Measurements from ENCODE around the gene SNRK.

SNRK gene

DNA sequence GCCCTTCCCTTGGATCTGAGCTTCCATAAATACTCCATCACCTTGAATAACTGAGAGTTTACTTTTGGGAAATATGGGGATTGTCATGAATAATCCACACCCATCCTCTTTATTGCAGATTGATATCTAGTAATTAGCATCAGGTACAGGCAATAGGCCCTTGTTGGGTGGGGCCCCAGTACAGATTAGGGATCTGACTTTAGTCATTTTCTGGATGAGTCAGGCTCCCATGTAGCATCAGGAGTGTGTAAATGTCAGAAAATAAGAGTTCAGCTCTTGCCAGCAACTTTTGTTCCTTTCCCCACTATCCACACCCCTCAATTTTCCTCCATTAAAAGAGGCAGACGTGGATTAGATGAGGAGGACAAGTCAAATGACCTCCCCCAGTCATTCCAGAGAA is 17.7 kb upstream of the SNRK start:
- no peak for DNase-seq (ENCODE audit: low read depth)

DNA sequence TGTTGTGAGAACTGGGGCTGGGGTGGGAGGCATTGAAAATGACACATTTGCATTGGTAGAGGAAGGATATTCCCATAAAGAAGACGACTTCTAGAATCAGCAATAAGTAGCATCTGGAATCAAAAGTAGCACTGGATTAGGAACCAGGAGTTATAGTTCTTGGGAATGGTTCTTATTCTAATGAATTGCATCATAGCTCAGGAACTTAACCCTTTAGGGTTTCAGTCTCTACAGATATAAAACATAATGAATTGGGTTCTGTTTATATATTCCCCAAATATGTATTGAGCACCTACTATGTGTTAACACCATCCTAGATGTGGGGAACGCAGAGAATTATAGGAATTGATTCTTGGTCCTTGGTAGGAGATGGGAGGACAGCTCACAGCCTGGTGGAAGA is 16.3 kb upstream of the SNRK start:
- DNase-seq (ENCODE audit: low read depth), result no peak

DNA sequence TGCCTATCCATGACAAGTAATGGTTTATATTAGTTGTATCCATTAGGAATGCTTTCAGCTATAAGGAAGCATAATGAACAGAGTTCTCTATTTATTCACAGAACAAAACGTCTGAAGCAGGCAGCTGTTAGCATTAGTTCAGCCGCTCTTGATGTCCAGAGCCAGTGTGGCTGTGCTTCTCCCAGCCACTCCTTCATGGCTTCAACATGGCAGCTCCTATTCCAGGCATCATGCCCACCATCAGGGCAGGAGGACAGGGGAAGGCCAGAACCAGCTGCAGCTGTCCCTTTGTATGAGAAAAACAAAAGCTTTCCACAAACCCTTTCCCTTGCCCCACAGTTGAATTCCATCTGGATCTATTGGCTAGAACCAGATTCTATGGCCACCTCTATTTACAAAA is 12.9 kb upstream of the SNRK start:
- no peak for DNase-seq (ENCODE audit: low read depth)

DNA sequence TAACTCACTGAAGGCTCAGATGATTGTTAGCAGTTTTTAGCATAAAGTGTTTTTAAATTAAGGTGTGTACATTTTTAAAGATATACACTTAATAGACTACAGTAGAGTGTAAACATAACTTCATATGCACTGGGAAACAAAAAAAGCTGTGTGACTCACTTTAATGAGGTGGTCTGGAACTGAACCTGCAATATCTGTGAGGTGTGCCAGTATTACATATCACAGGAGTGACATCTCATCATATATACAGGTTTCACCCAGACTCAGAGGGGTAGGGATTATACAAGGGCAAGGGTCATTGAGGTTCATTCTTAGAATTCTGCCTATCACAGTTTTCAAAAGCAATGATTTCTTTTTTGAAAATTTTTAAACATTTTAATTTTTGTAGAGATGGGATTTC is 7.3 kb upstream of the SNRK start:
- no peak for DNase-seq (ENCODE audit: low read depth)

DNA sequence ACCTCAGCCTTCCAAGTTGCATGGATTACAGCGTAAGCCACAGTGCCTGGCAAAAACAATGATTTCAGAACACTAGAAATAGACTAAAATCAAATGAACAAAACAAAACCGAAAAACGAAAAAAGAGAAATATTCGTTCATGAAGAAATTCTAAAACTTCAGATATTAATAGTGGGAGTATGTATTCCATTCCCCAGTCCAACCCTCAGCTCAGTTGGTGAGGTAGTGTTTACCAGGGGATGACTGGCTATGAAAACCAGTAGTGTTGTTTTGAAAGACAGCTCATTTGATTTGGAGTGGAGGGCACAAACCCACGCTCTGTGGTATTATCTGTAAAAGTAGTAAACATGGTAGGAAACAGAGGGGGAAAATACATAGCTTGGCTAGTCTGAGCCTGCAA is 6.8 kb upstream of the SNRK start:
- DNase-seq (ENCODE audit: low read depth), result no peak

DNA sequence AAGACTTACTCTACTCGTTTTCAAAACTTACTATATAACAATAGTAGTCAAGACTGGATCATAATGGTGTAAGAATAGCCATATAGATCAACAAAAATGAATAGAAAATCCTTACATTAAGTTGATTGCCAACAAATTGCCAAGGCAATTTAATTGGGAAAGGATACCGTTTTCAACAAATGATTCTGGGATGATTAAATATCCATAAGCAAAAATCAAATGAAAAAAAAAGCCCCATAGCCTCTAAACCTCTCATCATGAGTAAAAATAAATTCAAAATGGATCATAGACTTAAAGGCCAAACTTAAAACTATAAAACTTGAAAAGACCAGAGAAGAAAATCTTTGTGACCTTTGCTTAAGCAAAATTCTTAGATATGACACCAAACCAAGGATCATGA is 5.3 kb upstream of the SNRK start:
- DNase-seq (ENCODE audit: low read depth), result no peak

DNA sequence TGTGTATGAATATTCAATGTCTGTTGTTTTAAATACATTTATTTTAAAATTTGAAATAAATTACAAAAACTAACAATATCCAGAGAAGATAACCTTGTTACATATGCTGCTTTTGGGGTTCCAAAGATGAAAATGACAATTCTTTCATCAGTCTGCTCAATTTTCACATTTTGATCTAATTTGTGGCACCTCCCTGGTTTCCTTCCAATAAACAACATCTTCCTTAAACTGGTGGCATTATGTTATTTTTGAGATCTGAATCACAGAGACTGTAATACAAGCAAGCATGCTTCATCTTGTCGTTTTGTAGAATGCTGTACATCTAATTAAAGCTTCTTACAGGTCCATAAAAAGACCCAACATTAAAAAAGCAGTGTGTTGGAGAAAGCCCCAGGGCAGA is 2.2 kb upstream of the SNRK start:
- no peak for DNase-seq (ENCODE audit: low read depth)

DNA sequence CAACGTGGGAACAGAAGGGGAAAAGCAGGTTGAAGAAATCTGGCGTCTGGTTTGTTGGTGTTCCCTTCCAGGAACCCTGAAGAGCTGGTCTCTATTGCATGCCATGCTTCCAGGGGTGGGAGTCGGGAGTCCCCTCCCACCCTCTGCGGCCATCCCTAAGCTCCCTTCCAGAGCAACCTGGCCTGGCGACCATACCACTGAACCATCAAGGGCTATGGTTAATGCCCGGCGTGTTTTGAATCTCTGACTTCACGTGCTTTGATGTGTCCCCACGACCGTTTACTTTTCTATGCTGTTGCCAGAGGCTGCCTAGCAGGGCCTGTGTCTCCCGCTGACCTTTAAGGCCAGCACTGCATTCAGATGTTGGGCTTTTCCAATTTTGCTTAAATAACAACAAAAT is 696 bp upstream of the SNRK start:
- no peak for DNase-seq (ENCODE audit: low read depth)

DNA sequence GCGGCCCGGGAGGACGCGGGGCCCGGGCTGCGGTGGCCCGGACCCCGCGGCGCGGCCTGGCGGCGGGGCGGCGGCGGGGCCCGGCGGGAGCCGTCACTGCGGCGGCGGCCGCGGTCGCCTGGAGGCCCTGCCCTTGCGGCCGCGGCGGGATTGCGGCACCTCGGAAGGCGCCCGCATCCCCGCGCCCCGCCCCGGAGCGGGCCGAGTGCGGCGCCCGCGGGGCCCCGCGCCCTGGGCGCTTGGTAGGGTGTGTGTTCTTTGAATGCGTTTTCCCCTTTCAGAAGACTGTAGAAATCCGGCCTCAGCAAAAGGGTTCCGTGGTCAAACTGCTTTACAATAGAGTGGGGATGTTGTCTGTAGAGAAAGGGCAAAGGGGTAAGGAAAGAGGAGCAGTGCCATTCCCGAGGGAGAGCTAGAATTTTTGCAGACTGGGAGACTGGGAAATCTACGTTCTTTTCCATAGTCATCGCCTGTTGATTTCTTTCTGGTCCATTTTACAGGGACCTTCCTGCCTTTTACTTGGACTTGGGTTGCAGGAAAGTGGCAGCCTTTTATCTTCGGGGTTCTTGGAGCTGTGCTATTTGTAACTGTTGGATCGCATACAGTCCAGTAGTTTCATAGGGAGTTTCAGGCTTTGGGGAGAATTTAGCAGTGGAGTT is 630 bp downstream of the SNRK start:
- peak; percentile 23 for DNase-seq (ENCODE audit: low read depth)

DNA sequence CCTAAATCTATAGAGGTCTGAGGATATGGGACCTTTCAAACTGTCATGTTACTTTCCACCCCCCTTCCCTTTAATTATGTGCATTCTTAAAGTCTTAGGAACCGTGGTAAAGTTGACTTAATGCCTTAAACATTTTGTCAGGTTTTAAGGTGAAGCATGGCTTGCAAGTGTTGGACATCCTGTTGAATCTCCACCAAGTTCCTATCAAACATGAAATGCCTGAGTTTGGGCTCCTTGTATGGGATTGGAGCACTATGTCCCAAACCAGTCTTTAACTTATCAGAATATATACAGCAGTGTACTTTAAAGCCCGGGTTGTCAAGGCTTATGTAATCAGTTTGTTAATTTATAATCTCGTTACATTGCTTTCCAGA is 1.1 kb downstream of the SNRK start:
- DNase-seq (ENCODE audit: low read depth), result no peak

DNA sequence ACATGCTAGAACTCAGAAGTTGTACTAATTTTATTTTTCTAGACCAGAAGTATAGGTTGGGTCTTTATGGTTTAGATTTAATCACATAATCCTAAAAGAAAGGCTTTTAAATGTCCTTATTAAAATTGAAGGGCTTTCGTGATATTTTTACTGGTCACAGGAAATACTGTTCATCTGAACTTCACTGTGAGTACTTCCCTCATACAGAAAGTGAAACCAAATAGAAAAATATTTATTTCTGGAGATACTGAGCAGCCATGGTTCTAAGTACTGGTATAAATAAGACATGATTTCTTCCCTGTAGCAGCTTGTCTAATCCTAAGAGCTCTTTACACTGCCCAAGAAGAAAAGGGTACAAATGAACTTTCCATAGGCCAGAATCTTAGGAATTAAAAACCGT is 2.0 kb downstream of the SNRK start:
- DNase-seq (ENCODE audit: low read depth), result peak; percentile 62

DNA sequence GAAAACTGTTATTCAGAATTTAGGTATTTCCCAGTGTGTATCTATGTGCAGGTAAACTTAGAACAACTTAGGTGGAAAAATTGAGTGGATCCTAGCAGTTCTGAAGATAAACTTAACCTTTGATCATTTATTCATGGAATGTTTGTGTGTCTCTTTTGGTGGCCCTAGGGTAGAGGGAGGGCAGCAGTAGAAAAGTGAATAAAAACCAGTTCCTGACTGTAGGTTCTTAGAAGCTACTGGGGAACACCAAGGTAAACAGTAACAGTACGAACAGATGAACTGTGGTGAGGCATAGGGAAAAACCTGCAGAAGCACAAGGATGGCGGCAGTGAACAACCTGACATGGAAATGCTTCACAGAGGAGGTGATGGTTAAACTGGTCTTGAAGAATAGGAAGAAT is 2.5 kb downstream of the SNRK start:
- DNase-seq (ENCODE audit: low read depth), result no peak

DNA sequence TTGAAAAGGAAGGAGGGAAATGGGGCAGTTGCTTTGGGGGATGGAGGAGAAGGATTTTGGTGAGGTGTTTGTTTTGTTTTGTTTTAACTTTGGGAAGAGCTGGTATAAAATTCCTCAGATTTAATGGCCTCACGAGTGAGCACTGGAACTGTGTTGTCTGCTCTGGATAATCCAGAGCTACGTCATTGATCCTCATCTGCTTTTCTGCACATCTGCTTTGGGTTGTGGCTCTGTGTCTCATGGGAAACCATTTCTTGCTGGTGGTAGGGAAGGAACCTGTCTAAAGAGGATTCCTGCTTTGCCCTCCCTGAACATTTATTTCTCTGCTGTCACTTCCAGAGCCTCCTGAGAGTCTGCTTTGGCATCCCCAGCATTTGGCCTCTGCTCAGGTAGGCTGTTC is 3.1 kb downstream of the SNRK start:
- no peak for DNase-seq (ENCODE audit: low read depth)

DNA sequence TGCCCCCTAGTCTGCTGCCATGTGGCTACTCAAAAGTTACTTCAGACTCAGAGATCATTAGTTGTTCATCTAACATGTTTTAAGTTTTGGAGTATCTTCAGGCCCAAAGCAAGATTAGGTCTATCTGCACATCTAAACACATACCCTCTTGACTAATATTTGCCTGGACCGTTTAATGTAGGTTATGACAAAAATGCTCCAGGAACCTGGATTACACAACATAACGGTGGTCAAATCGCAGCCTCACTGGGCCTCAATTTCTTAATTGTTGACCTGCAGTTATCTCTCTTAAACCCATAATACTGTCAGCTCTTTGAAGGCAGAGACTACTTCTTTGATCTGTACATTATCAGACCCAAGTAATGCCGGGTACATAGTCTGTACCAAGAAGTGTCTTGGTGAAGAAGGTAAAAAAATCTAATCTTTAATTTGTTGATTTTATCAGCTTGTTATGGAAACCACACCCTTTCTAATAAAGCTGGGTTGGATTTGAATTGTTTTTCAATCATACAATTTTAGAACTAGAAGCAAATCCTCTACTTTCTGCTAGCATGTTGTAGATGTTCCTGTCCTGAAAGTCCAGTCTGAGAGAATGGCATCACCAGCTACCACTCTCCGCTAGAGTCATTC is 3.6 kb downstream of the SNRK start:
- DNase-seq (ENCODE audit: low read depth), result peak; percentile 28

DNA sequence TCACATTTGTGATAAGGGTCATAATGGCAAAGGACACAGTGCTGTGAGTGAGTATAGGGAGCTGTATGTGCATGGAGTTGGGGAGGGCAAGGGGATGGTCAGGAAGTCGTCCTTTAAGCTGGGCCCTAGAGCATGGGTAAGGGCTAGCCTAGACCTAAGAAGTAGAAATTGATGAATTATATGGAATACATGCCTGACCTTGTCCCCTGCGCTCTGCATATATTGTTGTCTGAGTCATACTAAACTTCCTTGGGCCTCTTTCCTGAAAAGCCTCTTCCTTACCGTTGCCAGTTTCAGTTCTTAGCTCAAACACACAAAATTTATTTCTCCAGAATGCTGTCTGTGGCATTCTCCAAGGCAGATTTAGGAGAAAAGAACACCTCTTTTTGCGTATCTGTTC is 4.6 kb downstream of the SNRK start:
- peak; percentile 51 for DNase-seq (ENCODE audit: low read depth)

DNA sequence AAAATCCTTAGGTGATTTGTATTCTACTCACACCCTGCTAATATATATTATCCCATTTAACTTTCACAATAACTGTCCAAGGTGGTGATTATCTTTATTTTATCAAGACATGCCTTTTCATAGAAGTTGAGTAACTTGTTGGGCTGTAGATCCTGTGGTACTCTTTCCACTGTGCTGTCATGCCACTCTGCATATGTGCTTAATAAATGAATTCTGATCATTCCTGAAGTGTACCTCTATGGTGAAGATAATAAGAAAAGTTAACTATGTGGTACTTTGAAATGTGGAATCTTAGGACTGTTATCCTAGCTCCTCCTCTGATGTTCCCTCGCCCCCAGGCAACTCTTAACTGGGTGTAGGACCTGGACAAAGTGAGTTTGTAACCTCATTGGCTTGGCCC is 5.2 kb downstream of the SNRK start:
- peak; percentile 27 for DNase-seq (ENCODE audit: low read depth)

DNA sequence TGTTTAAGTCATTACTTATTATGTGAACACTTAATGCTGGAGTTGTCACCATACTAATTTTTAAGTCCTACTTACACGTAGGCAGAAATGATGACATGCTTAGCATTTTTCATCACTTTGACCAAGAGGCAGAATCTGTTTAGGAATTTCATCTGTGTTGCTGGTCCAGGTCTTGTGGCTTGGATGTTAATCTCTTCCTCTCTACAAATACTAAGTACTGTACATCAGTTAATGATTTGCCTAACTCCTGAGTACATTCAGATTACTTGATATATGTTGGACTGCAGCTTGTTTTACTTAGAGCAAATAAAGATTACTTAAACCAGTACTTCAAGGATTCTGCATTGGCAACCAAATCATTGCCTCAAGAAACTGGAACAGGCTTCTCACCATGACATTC is 8.6 kb downstream of the SNRK start:
- peak; percentile 31 for DNase-seq (ENCODE audit: low read depth)

DNA sequence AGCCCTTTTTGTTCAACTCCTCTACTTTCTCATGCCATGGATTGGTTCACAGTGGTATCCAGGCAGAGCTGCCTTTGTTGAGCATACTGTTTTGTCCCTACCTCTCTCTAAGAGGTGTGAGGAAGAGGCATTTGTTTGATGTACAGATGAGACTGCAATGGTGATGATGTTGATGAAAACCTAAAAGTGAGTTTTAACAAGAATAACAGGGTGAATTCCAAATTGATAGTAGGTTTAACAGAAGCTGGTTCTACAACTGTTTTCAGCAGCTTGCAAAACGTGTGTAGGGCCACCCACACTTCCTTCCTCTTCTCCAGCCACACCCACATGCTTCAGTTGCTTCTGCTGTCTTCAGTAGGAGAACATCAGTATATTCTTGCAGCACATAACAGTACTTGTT is 10.2 kb downstream of the SNRK start:
- peak; percentile 60 for DNase-seq (ENCODE audit: low read depth)

DNA sequence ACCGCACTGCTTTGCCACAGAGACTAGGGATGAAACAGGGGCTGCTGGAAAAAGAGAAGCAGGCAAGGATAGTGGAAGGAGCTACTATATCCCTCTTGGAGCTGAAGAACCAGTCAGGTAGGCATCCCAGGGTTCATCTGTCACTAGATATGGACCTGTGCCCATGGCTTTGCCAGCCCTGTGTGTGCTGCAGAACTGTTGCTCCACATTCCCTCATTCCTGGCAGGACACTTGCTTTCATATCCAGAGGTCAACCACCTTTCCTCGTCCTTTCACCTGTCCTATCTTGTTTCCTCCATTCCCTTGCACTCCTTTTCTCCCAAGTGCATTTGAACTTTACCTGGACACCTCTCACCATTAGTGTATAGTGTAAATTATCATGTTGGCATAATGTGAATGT is 12.0 kb downstream of the SNRK start:
- DNase-seq (ENCODE audit: low read depth), result no peak

DNA sequence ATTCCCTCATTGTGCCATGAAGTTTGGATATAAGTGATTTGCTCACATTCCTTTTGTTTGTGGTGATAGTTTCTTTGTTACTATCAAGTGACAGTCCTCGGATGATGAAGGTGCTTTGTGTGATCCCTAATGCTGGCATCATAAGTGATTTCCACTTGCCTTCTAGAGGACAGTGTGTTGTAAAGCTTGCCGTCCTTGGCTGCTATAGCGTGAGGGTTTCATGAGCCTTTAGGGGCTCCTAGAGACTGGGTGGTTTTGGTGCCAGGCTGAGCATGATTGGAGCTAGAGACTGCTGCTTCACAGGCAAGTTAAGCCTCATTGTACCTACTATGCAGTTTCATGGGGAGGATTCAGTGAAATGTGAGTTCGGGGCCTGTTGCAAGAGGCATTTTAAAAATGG is 12.4 kb downstream of the SNRK start:
- DNase-seq (ENCODE audit: low read depth), result no peak

DNA sequence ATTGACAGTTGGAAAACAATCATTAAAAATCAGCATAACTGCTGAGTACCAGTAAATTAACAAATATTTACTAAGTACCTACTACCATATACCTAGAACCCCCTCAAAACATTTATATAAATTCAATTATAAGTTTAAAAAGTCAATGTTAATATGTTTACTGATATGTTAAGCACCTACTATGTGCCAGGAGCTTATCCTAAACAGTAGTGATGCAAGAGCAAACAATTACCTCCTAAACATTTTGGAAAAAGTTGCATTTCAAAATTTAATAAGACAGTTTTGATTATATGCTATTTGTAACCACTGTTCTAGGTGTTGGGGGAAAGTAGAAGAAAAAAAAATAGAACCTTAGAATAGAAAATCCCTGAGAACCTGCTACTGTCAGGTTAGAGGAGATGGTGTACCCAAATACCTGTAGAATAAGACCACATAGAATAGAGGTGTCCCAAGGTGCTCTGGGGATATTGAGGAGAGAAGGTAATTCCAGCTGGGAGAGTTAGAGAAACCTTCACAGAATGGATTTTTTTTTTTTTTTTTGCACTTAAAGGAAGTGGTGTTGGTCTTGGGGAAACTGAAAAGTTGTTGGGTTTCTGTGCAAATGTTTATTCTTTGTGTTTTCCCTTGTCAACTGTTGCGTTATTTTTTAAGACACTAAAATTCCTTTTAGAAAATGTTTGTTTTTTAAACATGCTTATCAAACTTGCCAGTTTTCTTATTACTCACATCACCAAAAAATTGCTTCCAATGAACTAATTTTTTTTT is 16.0 kb downstream of the SNRK start:
- no peak for DNase-seq (ENCODE audit: low read depth)

DNA sequence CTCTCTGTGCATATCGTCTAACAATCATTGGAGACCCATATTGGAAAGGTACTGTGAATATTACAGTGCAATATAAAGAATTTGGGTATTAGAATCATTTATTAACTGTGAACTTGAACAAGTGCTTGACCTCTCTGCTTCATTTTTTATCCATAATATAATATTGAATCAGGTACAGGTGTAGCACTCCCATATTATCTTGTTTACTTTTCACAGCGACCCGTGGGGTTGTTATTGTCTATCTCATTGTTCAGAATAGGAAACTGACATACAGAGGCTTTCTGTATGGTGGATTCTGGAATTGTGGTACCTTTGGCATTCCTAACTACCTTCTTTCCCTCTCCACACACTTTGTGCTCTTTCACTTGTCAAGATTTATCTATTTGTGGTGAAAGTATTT is 17.8 kb downstream of the SNRK start:
- no peak for DNase-seq (ENCODE audit: low read depth)

DNA sequence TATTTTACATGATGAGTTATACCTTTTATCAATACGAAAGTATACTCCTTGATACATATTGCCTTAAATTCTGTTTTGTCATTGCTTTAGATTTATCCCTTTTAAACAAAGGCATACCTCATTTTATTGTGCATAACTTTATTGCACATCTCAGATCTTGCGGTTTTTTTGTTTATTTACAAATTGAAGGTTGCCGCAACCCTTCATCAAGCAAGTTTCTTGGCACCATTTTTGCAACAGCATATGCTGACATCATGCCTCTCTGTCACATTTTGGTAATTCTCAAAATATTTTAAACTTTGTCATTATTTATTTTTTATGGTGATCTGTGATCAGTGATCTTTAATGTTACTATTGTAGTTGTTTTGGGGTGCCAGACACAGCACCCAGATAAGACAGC is 20.9 kb downstream of the SNRK start:
- peak; percentile 59 for DNase-seq (ENCODE audit: low read depth)

DNA sequence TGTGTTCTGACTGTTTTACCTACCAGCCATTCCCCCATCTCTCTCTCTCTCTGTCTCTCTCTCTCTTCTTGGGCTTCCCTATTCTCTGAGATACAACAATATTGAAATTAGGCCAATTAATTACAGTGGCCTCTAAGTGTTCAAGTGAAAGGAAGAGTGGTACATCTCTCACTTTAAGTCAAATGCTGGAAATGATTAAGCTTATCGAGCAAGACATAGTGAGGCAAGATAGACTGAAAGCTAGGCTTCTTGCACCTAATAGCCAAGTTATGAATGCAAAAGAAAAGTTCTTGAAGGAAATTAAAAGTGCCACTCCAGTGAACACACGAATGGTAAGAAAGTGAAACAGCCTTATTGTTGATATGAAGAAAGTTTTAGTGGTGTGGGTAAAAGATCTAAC is 21.3 kb downstream of the SNRK start:
- no peak for DNase-seq (ENCODE audit: low read depth)

Data from iris pigment epithelial cell (primary cell).